Mesothelial cell of epicardium (in vitro differentiated cells): ENCODE data around the gene RNF13. TPM values are rescaled to one million over a fixed set of nuclear protein-coding genes. Genes with fewer than 3 reads are reported as not detected.

ENCODE experiments used
- DNase-seq, 2 experiments: peaks; one replicate each; pipeline ENCODE4 v3.0.0; 2021; ENCODE audit warnings: low spot score in 2 of 2; ENCODE audit not compliant: unreplicated experiment in 2 of 2
- H3K27ac Mint-ChIP-seq: 2 replicates; pipeline ENCODE4 v1.8.0; 2021; ENCODE audit warnings: mixed read lengths
- H3K27me3 Mint-ChIP-seq: 2 replicates; pipeline ENCODE4 v1.8.0; 2021; ENCODE audit warnings: low read depth, mixed read lengths
- H3K36me3 Mint-ChIP-seq: 2 replicates; pipeline ENCODE4 v1.8.0; 2021; ENCODE audit warnings: mixed read lengths
- H3K4me1 Mint-ChIP-seq: 2 replicates; pipeline ENCODE4 v1.8.0; 2021; ENCODE audit warnings: mixed read lengths
- H3K4me3 Mint-ChIP-seq: 2 replicates; pipeline ENCODE4 v1.8.0; 2021; ENCODE audit warnings: mild to moderate bottlenecking, moderate library complexity, mixed read lengths
- H3K9me3 Mint-ChIP-seq: 2 replicates; pipeline ENCODE4 v1.8.0; 2021; ENCODE audit warnings: mixed read lengths
- total RNA-seq: library from RNA; stranded (reverse); gene quantifications from 3 replicates; pipeline ENCODE4 v1.2.1, GENCODE V29; 2021
- TF ChIP-seq, protein P1 (sequence below): fragments of 200-600 bp; sonication (generic); IDR thresholded peaks from one replicate; pipeline ENCODE4 v1.5.0; 2021; ENCODE audit warnings: antibody characterized with exemption; ENCODE audit not compliant: unreplicated experiment

Gene RNF13
- total RNA-seq, 1 donor from 2014 or later, result 29.8 TPM

DNA sequence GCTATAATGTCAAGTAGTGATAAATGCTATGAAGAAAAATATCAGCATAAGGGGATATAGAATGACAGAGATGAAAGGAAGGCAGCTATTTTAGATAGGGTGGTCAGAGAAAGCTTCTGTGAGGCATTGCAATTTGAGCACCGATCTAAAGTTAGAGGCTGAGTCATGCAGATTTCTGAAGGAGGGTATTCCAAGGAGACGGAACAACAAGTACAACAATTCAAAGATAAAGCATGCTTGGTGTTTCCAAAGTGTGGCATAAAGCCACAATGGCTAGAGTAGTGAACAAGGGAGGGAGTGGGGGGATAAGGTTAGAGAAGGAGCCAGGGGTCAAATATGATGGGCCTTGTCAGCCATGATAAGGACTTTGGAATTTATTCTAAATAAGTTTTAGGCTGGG is 85.8 kb downstream of the RNF13 start:
- DNase-seq, result no peak
- no peaks in the 10 kb centered on the region for H3K9me3 Mint-ChIP-seq
- TF ChIP-seq, protein P1, sequence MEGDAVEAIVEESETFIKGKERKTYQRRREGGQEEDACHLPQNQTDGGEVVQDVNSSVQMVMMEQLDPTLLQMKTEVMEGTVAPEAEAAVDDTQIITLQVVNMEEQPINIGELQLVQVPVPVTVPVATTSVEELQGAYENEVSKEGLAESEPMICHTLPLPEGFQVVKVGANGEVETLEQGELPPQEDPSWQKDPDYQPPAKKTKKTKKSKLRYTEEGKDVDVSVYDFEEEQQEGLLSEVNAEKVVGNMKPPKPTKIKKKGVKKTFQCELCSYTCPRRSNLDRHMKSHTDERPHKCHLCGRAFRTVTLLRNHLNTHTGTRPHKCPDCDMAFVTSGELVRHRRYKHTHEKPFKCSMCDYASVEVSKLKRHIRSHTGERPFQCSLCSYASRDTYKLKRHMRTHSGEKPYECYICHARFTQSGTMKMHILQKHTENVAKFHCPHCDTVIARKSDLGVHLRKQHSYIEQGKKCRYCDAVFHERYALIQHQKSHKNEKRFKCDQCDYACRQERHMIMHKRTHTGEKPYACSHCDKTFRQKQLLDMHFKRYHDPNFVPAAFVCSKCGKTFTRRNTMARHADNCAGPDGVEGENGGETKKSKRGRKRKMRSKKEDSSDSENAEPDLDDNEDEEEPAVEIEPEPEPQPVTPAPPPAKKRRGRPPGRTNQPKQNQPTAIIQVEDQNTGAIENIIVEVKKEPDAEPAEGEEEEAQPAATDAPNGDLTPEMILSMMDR, result no peak
- no peak overlapping the region for H3K4me3 Mint-ChIP-seq
- no peaks in the 10 kb centered on the region for H3K27me3 Mint-ChIP-seq
- H3K27ac Mint-ChIP-seq, result no peak overlapping the region
- H3K36me3 Mint-ChIP-seq, result peaks cover 7% of the 10 kb centered on the region
- peaks cover 10% of the 10 kb centered on the region for H3K4me1 Mint-ChIP-seq

DNA sequence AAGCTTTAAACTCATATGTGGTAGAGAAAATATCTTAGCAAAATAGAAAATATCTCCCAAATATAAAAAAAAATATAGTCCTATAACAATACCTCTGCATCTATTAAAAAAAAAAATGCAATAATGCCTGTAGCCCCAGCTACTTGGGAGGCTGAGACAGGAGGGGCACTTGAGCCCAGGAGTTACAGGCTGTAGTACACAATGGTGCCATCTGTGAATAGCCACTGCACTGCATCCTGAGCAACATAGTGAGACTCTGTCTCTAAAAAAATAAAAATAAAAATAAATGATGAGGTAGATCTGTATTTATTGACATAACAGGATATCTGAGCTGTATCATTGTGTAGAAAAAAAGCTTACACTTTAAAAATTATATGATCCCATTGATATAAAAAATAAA is 87.3 kb downstream of the RNF13 start:
- peaks cover 5% of the 10 kb centered on the region for H3K4me1 Mint-ChIP-seq
- TF ChIP-seq, protein P1, result no peak
- peaks cover 10% of the 10 kb centered on the region for H3K36me3 Mint-ChIP-seq

DNA sequence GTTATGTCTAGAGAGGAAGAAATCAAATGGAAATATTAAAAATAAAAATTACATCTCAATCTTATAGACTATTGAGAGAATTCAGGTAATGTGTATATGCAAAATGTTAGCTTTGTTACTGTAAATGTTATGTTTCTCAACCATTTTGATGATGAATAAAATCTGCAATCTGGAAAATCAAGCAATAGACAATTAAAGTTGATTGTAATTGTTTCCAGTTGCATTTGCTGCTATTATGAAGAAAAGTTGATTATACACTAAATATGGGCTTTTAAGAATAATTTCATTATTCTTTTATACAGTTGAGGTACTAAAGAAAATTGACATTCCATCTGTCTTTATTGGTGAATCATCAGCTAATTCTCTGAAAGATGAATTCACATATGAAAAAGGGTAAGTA is 88.8 kb downstream of the RNF13 start:
- no peak for DNase-seq
- H3K27ac Mint-ChIP-seq, result no peak overlapping the region
- TF ChIP-seq, protein P1, result no peak
- H3K4me1 Mint-ChIP-seq, result no peaks in the 10 kb centered on the region
- peaks cover 12% of the 10 kb centered on the region for H3K36me3 Mint-ChIP-seq
- no peak overlapping the region for H3K4me3 Mint-ChIP-seq
- H3K27me3 Mint-ChIP-seq, result no peaks in the 10 kb centered on the region
- H3K9me3 Mint-ChIP-seq, result peaks cover 4% of the 10 kb centered on the region

More for the DNA sequence above, 87.3 kb downstream of the RNF13 start:
- Mint-ChIP-seq H3K27ac (no peak overlapping the region), H3K27me3 (no peaks in the 10 kb centered on the region), H3K9me3 (no peaks in the 10 kb centered on the region), H3K4me3 (no peak overlapping the region)
- no peak for DNase-seq

- TF ChIP-seq, protein P1, result peak; percentile 36
- peak overlapping the region; percentile 62 for H3K27ac Mint-ChIP-seq
- no peak overlapping the region for H3K4me3 Mint-ChIP-seq
- peaks cover 15% of the 10 kb centered on the region for H3K36me3 Mint-ChIP-seq
- no peaks in the 10 kb centered on the region for H3K27me3 Mint-ChIP-seq
- H3K4me1 Mint-ChIP-seq, result no peaks in the 10 kb centered on the region
- DNase-seq, result no peak
- H3K9me3 Mint-ChIP-seq, result peaks cover 4% of the 10 kb centered on the region
Observed at GRCh38 chr3:149902498-149903139, 89.6 kb downstream of the RNF13 start.

- peaks cover 10% of the 10 kb centered on the region for H3K36me3 Mint-ChIP-seq
- no peak overlapping the region for H3K27ac Mint-ChIP-seq
- no peaks in the 10 kb centered on the region for H3K27me3 Mint-ChIP-seq
Observed at GRCh38 chr3:149906036-149906435, 93.0 kb downstream of the RNF13 start.

More at GRCh38 chr3:149906036-149906435, 93.0 kb downstream of the RNF13 start:
- no peak for DNase-seq
- Mint-ChIP-seq H3K9me3 (peaks cover 4% of the 10 kb centered on the region), H3K4me3 (no peak overlapping the region), H3K4me1 (peaks cover 10% of the 10 kb centered on the region)
- TF ChIP-seq, protein P1, result no peak
